Measurements from ENCODE around the gene GUCY1A1. TPM values are rescaled to one million over a fixed set of nuclear protein-coding genes. Genes with fewer than 3 reads are reported as not detected.

GUCY1A1 gene
- total RNA-seq, 6 experiments from 2014 or later, result not detected

- DNase-seq, result no peak
- Mint-ChIP-seq H3K27me3 (ENCODE audit: insufficient read depth) (no peaks in the 10 kb centered on the region; the same call in 1 of the 2 replicates), H3K9me3 (peaks cover 15% of the 10 kb centered on the region; the same call in 1 of the 2 replicates), H3K27ac (no peak overlapping the region), H3K4me1 (ENCODE audit: low read depth) (no peaks in the 10 kb centered on the region), H3K4me3 (no peak overlapping the region), H3K36me3 (ENCODE audit: low read depth) (no peaks in the 10 kb centered on the region)
- TF ChIP-seq, protein P1, sequence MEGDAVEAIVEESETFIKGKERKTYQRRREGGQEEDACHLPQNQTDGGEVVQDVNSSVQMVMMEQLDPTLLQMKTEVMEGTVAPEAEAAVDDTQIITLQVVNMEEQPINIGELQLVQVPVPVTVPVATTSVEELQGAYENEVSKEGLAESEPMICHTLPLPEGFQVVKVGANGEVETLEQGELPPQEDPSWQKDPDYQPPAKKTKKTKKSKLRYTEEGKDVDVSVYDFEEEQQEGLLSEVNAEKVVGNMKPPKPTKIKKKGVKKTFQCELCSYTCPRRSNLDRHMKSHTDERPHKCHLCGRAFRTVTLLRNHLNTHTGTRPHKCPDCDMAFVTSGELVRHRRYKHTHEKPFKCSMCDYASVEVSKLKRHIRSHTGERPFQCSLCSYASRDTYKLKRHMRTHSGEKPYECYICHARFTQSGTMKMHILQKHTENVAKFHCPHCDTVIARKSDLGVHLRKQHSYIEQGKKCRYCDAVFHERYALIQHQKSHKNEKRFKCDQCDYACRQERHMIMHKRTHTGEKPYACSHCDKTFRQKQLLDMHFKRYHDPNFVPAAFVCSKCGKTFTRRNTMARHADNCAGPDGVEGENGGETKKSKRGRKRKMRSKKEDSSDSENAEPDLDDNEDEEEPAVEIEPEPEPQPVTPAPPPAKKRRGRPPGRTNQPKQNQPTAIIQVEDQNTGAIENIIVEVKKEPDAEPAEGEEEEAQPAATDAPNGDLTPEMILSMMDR (IDR thresholded peaks at IDR 0.05), result no peak
These were observed 26.5 kb downstream of the GUCY1A1 start for GRCh38 chr4:155693015-155693663.

- no peak overlapping the region for H3K27ac Mint-ChIP-seq
- H3K9me3 Mint-ChIP-seq, result peaks cover 19% of the 10 kb centered on the region; the same call in 1 of the 2 replicates
- DNase-seq, result no peak
- H3K36me3 Mint-ChIP-seq (ENCODE audit: low read depth), result no peaks in the 10 kb centered on the region
- TF ChIP-seq, protein P1 (IDR thresholded peaks at IDR 0.05), result no peak
- no peaks in the 10 kb centered on the region for H3K4me1 Mint-ChIP-seq (ENCODE audit: low read depth)
- no peaks in the 10 kb centered on the region; the same call in 1 of the 2 replicates for H3K27me3 Mint-ChIP-seq (ENCODE audit: insufficient read depth)
- H3K4me3 Mint-ChIP-seq, result no peak overlapping the region
These were observed 27.6 kb downstream of the GUCY1A1 start for GRCh38 chr4:155694100-155694785.

- TF ChIP-seq, protein P1 (IDR thresholded peaks at IDR 0.05), result no peak
- Mint-ChIP-seq H3K9me3 (peaks cover 15% of the 10 kb centered on the region; the same call in 1 of the 2 replicates), H3K27ac (no peak overlapping the region), H3K27me3 (ENCODE audit: insufficient read depth) (no peaks in the 10 kb centered on the region; the same call in 1 of the 2 replicates), H3K4me1 (ENCODE audit: low read depth) (no peaks in the 10 kb centered on the region), H3K4me3 (no peak overlapping the region), H3K36me3 (ENCODE audit: low read depth) (no peaks in the 10 kb centered on the region; the same call in 1 of the 2 replicates)
- DNase-seq, result no peak
These were observed 29.6 kb downstream of the GUCY1A1 start for GRCh38 chr4:155696226-155696625.

GRCh38 chr4:155696726-155697125, 30.1 kb downstream of the GUCY1A1 start:
- TF ChIP-seq, protein P1 (IDR thresholded peaks at IDR 0.05), result no peak
- Mint-ChIP-seq H3K27ac (no peak overlapping the region), H3K36me3 (ENCODE audit: low read depth) (no peaks in the 10 kb centered on the region; the same call in 1 of the 2 replicates), H3K4me1 (ENCODE audit: low read depth) (no peaks in the 10 kb centered on the region), H3K27me3 (ENCODE audit: insufficient read depth) (no peaks in the 10 kb centered on the region; the same call in 1 of the 2 replicates), H3K9me3 (peaks cover 15% of the 10 kb centered on the region; the same call in 1 of the 2 replicates), H3K4me3 (no peak overlapping the region)
- no peak for DNase-seq

- Mint-ChIP-seq H3K4me3 (no peak overlapping the region), H3K9me3 (peaks cover 19% of the 10 kb centered on the region; the same call in 1 of the 2 replicates), H3K27ac (no peak overlapping the region), H3K27me3 (ENCODE audit: insufficient read depth) (peaks cover 2% of the 10 kb centered on the region; the same call in 1 of the 2 replicates), H3K4me1 (ENCODE audit: low read depth) (no peaks in the 10 kb centered on the region), H3K36me3 (ENCODE audit: low read depth) (no peaks in the 10 kb centered on the region; the same call in 1 of the 2 replicates)
- TF ChIP-seq, protein P1 (IDR thresholded peaks at IDR 0.05), result no peak
- no peak for DNase-seq
These were observed 35.2 kb downstream of the GUCY1A1 start for GRCh38 chr4:155701827-155702226.

Data from HFFc6 (cell line).